Measurements from ENCODE around the gene BPGM.
A peak's percentile ranks its signal among the peaks of the same experiment; 100 is the strongest.

BPGM gene

DNA sequence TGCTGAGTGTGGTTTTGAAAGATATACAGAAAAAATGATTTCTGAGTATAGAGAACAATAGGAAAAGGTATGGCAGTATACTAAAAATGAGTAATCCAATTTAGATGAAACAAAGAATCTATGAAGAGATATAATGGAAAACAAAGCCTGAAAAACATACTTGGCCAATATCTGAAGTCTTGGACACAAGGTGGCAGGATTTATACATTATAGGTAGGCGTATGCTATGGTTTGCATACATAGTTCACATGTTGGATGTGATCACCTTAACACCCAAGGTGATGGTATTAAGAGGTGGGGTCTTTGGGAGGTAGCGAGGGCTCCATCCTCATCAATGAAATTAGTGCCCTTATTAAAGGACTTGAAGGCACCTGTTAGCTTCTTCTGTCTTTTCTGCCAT, 34.5 kb upstream of the BPGM start:
- no peak overlapping the region for H3K4me3 ChIP-seq (replicated peaks; ENCODE audit: low read depth, low read length)
- no peak for TF ChIP-seq CTCF (IDR thresholded peaks at IDR 0.05; ENCODE audit: low read depth, low read length, missing control alignments)
- DNase-seq (ENCODE audit: extremely low read depth, low read depth), result no peak

GRCh38 chr7:134613623-134614347, 32.9 kb upstream of the BPGM start:
- peak; percentile 60 for DNase-seq (ENCODE audit: extremely low read depth, low read depth)
- no peak overlapping the region for H3K4me3 ChIP-seq (replicated peaks; ENCODE audit: low read depth, low read length)
- TF ChIP-seq CTCF (IDR thresholded peaks at IDR 0.05; ENCODE audit: low read depth, low read length, missing control alignments), result no peak

- DNase-seq (ENCODE audit: extremely low read depth, low read depth), result no peak
- no peak for TF ChIP-seq CTCF (IDR thresholded peaks at IDR 0.05; ENCODE audit: low read depth, low read length, missing control alignments)
- no peak overlapping the region for H3K4me3 ChIP-seq (replicated peaks; ENCODE audit: low read depth, low read length)
These were observed 30.0 kb upstream of the BPGM start for GRCh38 chr7:134616611-134617010.

DNA sequence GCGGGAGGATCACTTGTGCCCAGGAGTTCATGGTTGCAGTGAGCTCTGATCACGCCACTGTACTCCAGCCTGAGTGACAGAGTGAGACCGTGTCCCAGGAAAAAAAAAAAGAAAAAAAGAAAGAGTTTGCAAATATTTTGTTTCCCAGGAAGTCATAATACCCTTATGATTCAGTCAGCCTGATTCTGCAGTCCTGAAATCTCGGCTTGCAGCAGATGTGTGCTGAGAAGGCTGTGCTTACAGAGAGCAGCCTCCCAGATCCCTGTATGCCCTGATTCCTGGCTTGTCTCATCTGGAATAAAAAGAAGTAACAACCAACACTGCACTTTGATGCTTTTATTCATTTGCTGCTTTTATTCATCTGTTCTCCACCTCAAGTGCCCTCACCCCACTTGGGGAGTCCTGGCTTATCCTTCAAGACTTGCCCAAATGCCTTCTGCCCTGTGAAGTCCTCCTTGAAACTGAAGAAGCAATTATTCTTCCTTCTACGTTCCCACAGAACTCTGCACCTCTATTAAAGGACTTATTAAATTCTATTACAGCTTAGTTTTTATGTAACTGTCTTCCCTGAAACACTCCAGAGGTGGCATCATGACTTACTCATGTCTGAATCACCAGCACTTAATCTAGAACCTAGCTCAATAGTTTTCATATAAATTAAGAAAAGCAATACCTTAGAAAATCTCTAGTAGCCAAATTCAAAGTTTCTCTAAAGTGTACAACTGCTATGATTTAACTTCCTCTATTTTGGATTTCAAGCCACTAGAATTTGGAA, 27.7 kb upstream of the BPGM start:
- no peak overlapping the region for H3K4me3 ChIP-seq (replicated peaks; ENCODE audit: low read depth, low read length)
- no peak for TF ChIP-seq CTCF (IDR thresholded peaks at IDR 0.05; ENCODE audit: low read depth, low read length, missing control alignments)

GRCh38 chr7:134619627-134620331, 26.9 kb upstream of the BPGM start:
- peak; percentile 69 for DNase-seq (ENCODE audit: extremely low read depth, low read depth)
- TF ChIP-seq CTCF (IDR thresholded peaks at IDR 0.05; ENCODE audit: low read depth, low read length, missing control alignments), result no peak
- no peak overlapping the region for H3K4me3 ChIP-seq (replicated peaks; ENCODE audit: low read depth, low read length)

More for the DNA sequence above, 27.7 kb upstream of the BPGM start:
- no peak for DNase-seq (ENCODE audit: extremely low read depth, low read depth)

- no peak for DNase-seq (ENCODE audit: extremely low read depth, low read depth)
- no peak overlapping the region for H3K4me3 ChIP-seq (replicated peaks; ENCODE audit: low read depth, low read length)
- TF ChIP-seq CTCF (IDR thresholded peaks at IDR 0.05; ENCODE audit: low read depth, low read length, missing control alignments), result no peak
These were observed 24.2 kb upstream of the BPGM start for GRCh38 chr7:134622303-134622995.
